ENCODE results near the gene ARMH4.

GRCh38 chr14:57982804-57983634, 169.0 kb downstream of the ARMH4 start:
- no peak for TF ChIP-seq POLR2A (IDR thresholded peaks at IDR 0.05)
- no peak for TF ChIP-seq CTCF (IDR thresholded peaks at IDR 0.05)
- no peak for TF ChIP-seq EP300 (IDR thresholded peaks at IDR 0.05)

Measured in ovary (tissue), 3 donors.